ENCODE measurements around the gene MCTS1.
"Not testable (repeated sequence)": the region's sequence is repeated elsewhere in the genome, so short reads cannot be mapped to it uniquely, and the experiment has no call there.

Gene MCTS1

GRCh38 chrX:120603707-120604360, at the start of gene MCTS1:
MCTS1 (plus strand) TSS chrX:120604101; CDS start chrX:120604237, 136 bp downstream.
- peak; percentile 96 for DNase-seq

- DNase-seq: no peak
Measured at GRCh38 chrX:120556251-120556650, 47.6 kb upstream of the MCTS1 start.

- peak; percentile 7 for DNase-seq
Measured at GRCh38 chrX:120559804-120560203, 44.1 kb upstream of the MCTS1 start.

- DNase-seq: peak; percentile 35
Measured at GRCh38 chrX:120560405-120560841, 43.5 kb upstream of the MCTS1 start.

GRCh38 chrX:120560842-120561633, 42.9 kb upstream of the MCTS1 start, which contains the start of gene CUL4B:
CUL4B (minus strand) TSS chrX:120560962; CDS start chrX:120560638, 324 bp downstream.
- peak; percentile 93 for DNase-seq

GRCh38 chrX:120561634-120562568, 42.0 kb upstream of the MCTS1 start:
- peak; percentile 9 for DNase-seq

- peak; percentile 3 for DNase-seq
Measured at GRCh38 chrX:120562569-120562926, 41.4 kb upstream of the MCTS1 start.

GRCh38 chrX:120564925-120565324, 39.0 kb upstream of the MCTS1 start:
- no peak for DNase-seq

- no peak for DNase-seq
Measured at GRCh38 chrX:120566817-120567216, 37.1 kb upstream of the MCTS1 start.

- no peak for DNase-seq
Measured at GRCh38 chrX:120568035-120568434, 35.9 kb upstream of the MCTS1 start.

GRCh38 chrX:120568609-120569008, 35.3 kb upstream of the MCTS1 start:
- no peak for DNase-seq

GRCh38 chrX:120570011-120570600, 33.8 kb upstream of the MCTS1 start:
- peak; percentile 71 for DNase-seq

- DNase-seq: not testable (repeated sequence)
Measured at GRCh38 chrX:120573806-120574205, 30.1 kb upstream of the MCTS1 start.

- no peak for DNase-seq
Measured at GRCh38 chrX:120575379-120576114, 28.4 kb upstream of the MCTS1 start.

- no peak for DNase-seq
Measured at GRCh38 chrX:120585702-120586101, 18.2 kb upstream of the MCTS1 start.

GRCh38 chrX:120604361-120604782, 471 bp downstream of the MCTS1 start:
- peak; percentile 66 for DNase-seq

- DNase-seq: no peak
Measured at GRCh38 chrX:120612086-120612485, 8.2 kb downstream of the MCTS1 start.

GRCh38 chrX:120614816-120615215, 10.9 kb downstream of the MCTS1 start:
- no peak for DNase-seq

GRCh38 chrX:120617996-120618630, 14.2 kb downstream of the MCTS1 start:
- DNase-seq: no peak

- no peak for DNase-seq
Measured at GRCh38 chrX:120625371-120625770, 21.5 kb downstream of the MCTS1 start.

Measured in hematopoietic multipotent progenitor cell treated with erythropoietin and hydrocortisone succinate and interleukin-3 and kit ligand, for 6 days (in vitro differentiated cells).